Gastrocnemius medialis (tissue), 4 donors: Measurements from ENCODE around the gene TMEM132A. TPM values are rescaled to one million over a fixed set of nuclear protein-coding genes. Genes with fewer than 3 reads are reported as not detected.

Experiments used
- ATAC-seq, 2 donors: fragments of 150-250 bp; one replicate each; pipeline ENCODE4 v1.9.1; 2016
- DNase-seq, 2 donors: peaks; one replicate each; pipeline ENCODE4 v3.0.0-alpha.2; 2019
- H3K27ac ChIP-seq, 4 donors: fragments of 200-600 bp; sonication (generic); 1 replicate in 1 of 4; 2 replicates in 3 of 4; pipeline ENCODE4 v1.5.1; 2016 to 2018; ENCODE audit warnings: mild to moderate bottlenecking in 2 of 4, moderate library complexity in 1 of 4
- H3K27me3 ChIP-seq, 3 donors: fragments of 200-600 bp; sonication (generic) in 2 of 3; 1 replicate in 1 of 3; 2 replicates in 2 of 3; pipeline versions ENCODE4 v1.5.1 to v1.6.0; 2016 to 2019; ENCODE audit warnings: mild to moderate bottlenecking in 1 of 3, moderate library complexity in 1 of 3
- H3K36me3 ChIP-seq, 2 donors: fragments of 200-600 bp; sonication (generic) in 1 of 2; one replicate each; pipeline ENCODE4 v1.5.1; 2017 to 2018
- H3K4me1 ChIP-seq, 2 donors: fragments of 200-600 bp; sonication (generic) in 1 of 2; one replicate each; pipeline ENCODE4 v1.5.1; 2016 to 2017; ENCODE audit warnings: mild to moderate bottlenecking in 2 of 2
- H3K4me3 ChIP-seq, 4 donors: fragments of 200-600 bp; sonication (generic) in 3 of 4; 1 replicate in 1 of 4; 2 replicates in 3 of 4; pipeline ENCODE4 v1.5.1; 2016 to 2019; ENCODE audit warnings: mild to moderate bottlenecking in 2 of 4
- H3K9me3 ChIP-seq, 3 donors: fragments of 200-600 bp; sonication (generic) in 2 of 3; 1 replicate in 1 of 3; 2 replicates in 2 of 3; pipeline ENCODE4 v1.5.1; 2016 to 2019
- CTCF ChIP-seq, 5 experiments: fragments of 450-650 bp in 3 of 5; fragments of 200-600 bp in 2 of 5; sonication (generic) in 2 of 5; IDR thresholded peaks in 4 of 5; conservative IDR thresholded peaks in 1 of 5; 1 replicate in 4 of 5; 2 replicates in 1 of 5; pipeline ENCODE4 v1.5.1; 2016 to 2019; ENCODE audit warnings: antibody characterized with exemption in 5 of 5, mild to moderate bottlenecking in 3 of 5, moderate library complexity in 3 of 5
- POLR2A ChIP-seq, 2 donors: fragments of 450-650 bp; IDR thresholded peaks; one replicate each; pipeline ENCODE4 v1.6.1; 2017; ENCODE audit warnings: antibody characterized with exemption in 2 of 2, mild to moderate bottlenecking in 2 of 2, moderate library complexity in 2 of 2
- in situ Hi-C, 4 donors: fragments of 200-750 bp; cut with MboI; loops; one replicate each; pipeline versions ENCODE4 v1.15.0 to v1.8.0; 2017; ENCODE audit warnings: low sequenced_read_pairs in 4 of 4
- intact Hi-C: fragments of 100-400 bp; cut with DNase I; formaldehyde crosslinking; loops from one replicate; pipeline ENCODE4 v1.15.1; 2023; ENCODE audit warnings: low total_unique reads
- total RNA-seq, 4 donors: library from RNA; depleted of rRNA; stranded (reverse); fragments of >200 nt; gene quantifications; one replicate each; pipeline versions ENCODE4 v1.1.0 to v1.2.3, GENCODE V29; 2016

TMEM132A gene
- total RNA-seq, 4 donors from 2014 or later, result 2.5 to 3.7 (median 3.1) TPM

GRCh38 chr11:60955571-60955970 lies 31.3 kb downstream of the TMEM132A start:
- no peak for TF ChIP-seq CTCF (IDR thresholded peaks at IDR 0.05 in 4 of 5, conservative IDR thresholded peaks at IDR 0.05 in 1 of 5)
- Histone ChIP-seq H3K36me3 (no peaks in the 10 kb centered on the region), H3K4me1 (no peaks in the 10 kb centered on the region), H3K4me3 (no peak overlapping the region), H3K27me3 (peaks cover 0 to 8% (median 0%) of the 10 kb centered on the region in 3 donors), H3K27ac (no peak overlapping the region), H3K9me3 (no peaks in the 10 kb centered on the region)
- intact Hi-C loops, result no loop called here
- in situ Hi-C loops, result no loop called here
- ATAC-seq, result no peak
- no peak for DNase-seq

GRCh38 chr11:60957188-60957587 lies 32.9 kb downstream of the TMEM132A start:
- Histone ChIP-seq H3K9me3 (no peaks in the 10 kb centered on the region), H3K4me1 (no peaks in the 10 kb centered on the region), H3K27me3 (no peaks in the 10 kb centered on the region), H3K36me3 (no peaks in the 10 kb centered on the region), H3K4me3 (no peak overlapping the region), H3K27ac (no peak overlapping the region)
- TF ChIP-seq POLR2A (IDR thresholded peaks at IDR 0.05), result no peak
- TF ChIP-seq CTCF (IDR thresholded peaks at IDR 0.05 in 4 of 5, conservative IDR thresholded peaks at IDR 0.05 in 1 of 5), result no peak
- in situ Hi-C loops (no loop called here), intact Hi-C loops (no loop called here)
- ATAC-seq, result no peak
- DNase-seq, result no peak

GRCh38 chr11:60959431-60959830 lies 35.2 kb downstream of the TMEM132A start:
- in situ Hi-C loops (no loop called here), intact Hi-C loops (no loop called here)
- Histone ChIP-seq H3K4me1 (no peaks in the 10 kb centered on the region), H3K27me3 (no peaks in the 10 kb centered on the region), H3K36me3 (no peaks in the 10 kb centered on the region), H3K9me3 (no peaks in the 10 kb centered on the region), H3K4me3 (no peak overlapping the region), H3K27ac (no peak overlapping the region)
- TF ChIP-seq CTCF (IDR thresholded peaks at IDR 0.05 in 4 of 5, conservative IDR thresholded peaks at IDR 0.05 in 1 of 5) (no peak), POLR2A (IDR thresholded peaks at IDR 0.05) (no peak)
- DNase-seq, result no peak
- ATAC-seq, result no peak

- Histone ChIP-seq H3K4me1 (no peaks in the 10 kb centered on the region), H3K36me3 (no peaks in the 10 kb centered on the region), H3K27ac (no peak overlapping the region), H3K27me3 (no peaks in the 10 kb centered on the region), H3K9me3 (no peaks in the 10 kb centered on the region), H3K4me3 (no peak overlapping the region)
- DNase-seq (no peak), ATAC-seq (no peak)
- intact Hi-C loops, result no loop called here
- in situ Hi-C loops, result no loop called here
- no peak for TF ChIP-seq POLR2A (IDR thresholded peaks at IDR 0.05)
- no peak for TF ChIP-seq CTCF (IDR thresholded peaks at IDR 0.05 in 4 of 5, conservative IDR thresholded peaks at IDR 0.05 in 1 of 5)
Observed at GRCh38 chr11:60960405-60960804, 36.1 kb downstream of the TMEM132A start.

- DNase-seq (no peak), ATAC-seq (no peak)
- H3K4me1 ChIP-seq, result no peaks in the 10 kb centered on the region
- in situ Hi-C loops (no loop called here), intact Hi-C loops (no loop called here)
- H3K36me3 ChIP-seq, result no peaks in the 10 kb centered on the region
- no peak overlapping the region for H3K4me3 ChIP-seq
- TF ChIP-seq CTCF (IDR thresholded peaks at IDR 0.05 in 4 of 5, conservative IDR thresholded peaks at IDR 0.05 in 1 of 5), result no peak
- no peak for TF ChIP-seq POLR2A (IDR thresholded peaks at IDR 0.05)
- H3K27ac ChIP-seq, result no peak overlapping the region
- no peaks in the 10 kb centered on the region for H3K9me3 ChIP-seq
- H3K27me3 ChIP-seq, result no peaks in the 10 kb centered on the region
Observed at GRCh38 chr11:60964801-60965200, 40.5 kb downstream of the TMEM132A start.
